ENCODE results near the gene GRM7.

The GRM7 gene

GRCh38 chr3:7397097-7397496 lies 536.2 kb downstream of the GRM7 start:
- DNase-seq (ENCODE audit: extremely low spot score) = no peak
- ChIA-PET CTCF (no interaction called here), POLR2A (no interaction called here)
- TF ChIP-seq CTCF (IDR thresholded peaks at IDR 0.05; ENCODE audit: control extremely low read depth, extremely low read depth, low read depth, missing control alignments) = no peak

- DNase-seq (ENCODE audit: extremely low spot score) = no peak
- CTCF ChIA-PET = no interaction called here
- TF ChIP-seq CTCF (IDR thresholded peaks at IDR 0.05; ENCODE audit: control extremely low read depth, extremely low read depth, low read depth, missing control alignments) = no peak
- POLR2A ChIA-PET = no interaction called here
Measured at GRCh38 chr3:7400360-7400759, 539.4 kb downstream of the GRM7 start.

- ChIA-PET CTCF (no interaction called here), POLR2A (no interaction called here)
- no peak for DNase-seq (ENCODE audit: extremely low spot score)
- TF ChIP-seq CTCF (IDR thresholded peaks at IDR 0.05; ENCODE audit: control extremely low read depth, extremely low read depth, low read depth, missing control alignments) = no peak
Measured at GRCh38 chr3:7401418-7401817, 540.5 kb downstream of the GRM7 start.

- CTCF ChIA-PET = interaction anchor here (0.8 to 1.2 kb wide), 2 partner anchors 12 to 17 kb away, joined by 3 read pairs; no protein-coding TSS in a partner anchor
- TF ChIP-seq CTCF (IDR thresholded peaks at IDR 0.05; ENCODE audit: control extremely low read depth, extremely low read depth, low read depth, missing control alignments) = no peak
- POLR2A ChIA-PET = no interaction called here
- no peak for DNase-seq (ENCODE audit: extremely low spot score)
Measured at GRCh38 chr3:7407107-7407506, 546.2 kb downstream of the GRM7 start.

GRCh38 chr3:7410782-7411181 lies 549.9 kb downstream of the GRM7 start:
- ChIA-PET POLR2A (no interaction called here), CTCF (interaction anchor here (1.4 kb wide), 1 partner anchor 13 kb away, joined by 3 read pairs; no protein-coding TSS in a partner anchor)
- no peak for DNase-seq (ENCODE audit: extremely low spot score)
- TF ChIP-seq CTCF (IDR thresholded peaks at IDR 0.05; ENCODE audit: control extremely low read depth, extremely low read depth, low read depth, missing control alignments) = no peak

- POLR2A ChIA-PET = no interaction called here
- no peak for TF ChIP-seq CTCF (IDR thresholded peaks at IDR 0.05; ENCODE audit: control extremely low read depth, extremely low read depth, low read depth, missing control alignments)
- CTCF ChIA-PET = no interaction called here
- DNase-seq (ENCODE audit: extremely low spot score) = no peak
Measured at GRCh38 chr3:7421065-7421464, 560.1 kb downstream of the GRM7 start.

GRCh38 chr3:7423036-7423435 lies 562.1 kb downstream of the GRM7 start:
- TF ChIP-seq CTCF (IDR thresholded peaks at IDR 0.05; ENCODE audit: control extremely low read depth, extremely low read depth, low read depth, missing control alignments) = no peak
- POLR2A ChIA-PET = no interaction called here
- CTCF ChIA-PET = no interaction called here
- no peak for DNase-seq (ENCODE audit: extremely low spot score)
